Left ventricle myocardium superior (tissue), 1 donor: Measurements from ENCODE around the gene RTN4IP1. TPM values are rescaled to one million over a fixed set of nuclear protein-coding genes. Genes with fewer than 3 reads are reported as not detected.

Experiments
- ATAC-seq: fragments of 200-7000 bp; cut with Tn5 transposase; one replicate; pipeline ENCODE4 v1.9.1; 2020; ENCODE audit warnings: mild to moderate bottlenecking, moderate library complexity
- DNase-seq: peaks from one replicate; pipeline ENCODE4 v3.0.0-alpha.2; 2020
- intact Hi-C: fragments of 100-400 bp; cut with micrococcal nuclease; formaldehyde crosslinking; loops from one replicate; pipeline ENCODE4 v1.11.0; 2022
- long read RNA-seq: library from polyadenylated mRNA; unstranded; transcript quantifications from one replicate; pipeline ENCODE4 v2.0.0, GENCODE V29; 2021
- total RNA-seq: library from RNA; stranded (reverse); fragmentation: NEBNext Ultra II Directional; extraction: Animal tissue kit (Norgen Biotek cat#: 25700); gene quantifications from one replicate; pipeline ENCODE4 v1.2.1, GENCODE V29; 2021
- donor health status: DM: no; HTN: yes; CAD: no; lungs with severe emphysema.

The RTN4IP1 gene
- total RNA-seq = 19.2 TPM
- long read RNA-seq, transcript RTN4IP1-201 (9 exons, 1,682 nt) = major isoform, 25 of 28 reads
- long read RNA-seq, partial matches to known transcripts = 0 of 28 reads
- long read RNA-seq, other reads (novel, unspliced or antisense) = 3 of 28 reads

GRCh38 chr6:106629103-106629858 lies at the start of gene RTN4IP1, which contains the start of gene QRSL1:
RTN4IP1 (minus strand) TSS chr6:106629498; CDS start chr6:106629021, 477 bp downstream.
QRSL1 (plus strand) TSS chr6:106629578; CDS start chr6:106629682, 104 bp downstream.
- ATAC-seq = peak; percentile 100
- intact Hi-C loops = no loop called here
- DNase-seq = peak; percentile 85

DNA sequence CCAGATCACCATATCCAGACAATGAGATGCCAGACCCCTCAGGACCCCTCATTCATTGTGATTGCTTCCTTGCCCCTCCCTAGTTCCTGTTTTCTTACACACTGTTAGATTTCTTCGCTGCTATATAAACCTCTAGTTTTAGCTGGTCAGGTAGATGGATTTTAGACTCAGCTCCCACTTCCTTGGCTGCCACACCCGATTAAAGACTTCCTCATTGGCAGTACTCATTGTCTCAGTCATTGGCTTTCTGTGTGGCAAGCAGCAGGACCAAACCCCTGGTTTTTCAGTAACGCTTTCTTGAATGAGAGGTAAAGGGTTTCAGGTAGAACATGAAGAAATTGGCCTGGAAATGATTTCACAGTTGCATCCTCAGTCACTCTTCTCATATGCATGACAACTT lies 48.0 kb upstream of the RTN4IP1 start:
- no peak for ATAC-seq
- intact Hi-C loops = no loop called here
- no peak for DNase-seq

GRCh38 chr6:106674541-106675229 lies 45.4 kb upstream of the RTN4IP1 start:
- intact Hi-C loops = no loop called here
- ATAC-seq (no peak), DNase-seq (no peak)

GRCh38 chr6:106671651-106672050 lies 42.4 kb upstream of the RTN4IP1 start:
- no peak for DNase-seq
- intact Hi-C loops = no loop called here
- no peak for ATAC-seq

- ATAC-seq (no peak), DNase-seq (no peak)
- intact Hi-C loops = no loop called here
Measured at GRCh38 chr6:106670236-106670635, 40.9 kb upstream of the RTN4IP1 start.

- intact Hi-C loops = no loop called here
Measured at GRCh38 chr6:106667022-106667402, 37.7 kb upstream of the RTN4IP1 start.

DNA sequence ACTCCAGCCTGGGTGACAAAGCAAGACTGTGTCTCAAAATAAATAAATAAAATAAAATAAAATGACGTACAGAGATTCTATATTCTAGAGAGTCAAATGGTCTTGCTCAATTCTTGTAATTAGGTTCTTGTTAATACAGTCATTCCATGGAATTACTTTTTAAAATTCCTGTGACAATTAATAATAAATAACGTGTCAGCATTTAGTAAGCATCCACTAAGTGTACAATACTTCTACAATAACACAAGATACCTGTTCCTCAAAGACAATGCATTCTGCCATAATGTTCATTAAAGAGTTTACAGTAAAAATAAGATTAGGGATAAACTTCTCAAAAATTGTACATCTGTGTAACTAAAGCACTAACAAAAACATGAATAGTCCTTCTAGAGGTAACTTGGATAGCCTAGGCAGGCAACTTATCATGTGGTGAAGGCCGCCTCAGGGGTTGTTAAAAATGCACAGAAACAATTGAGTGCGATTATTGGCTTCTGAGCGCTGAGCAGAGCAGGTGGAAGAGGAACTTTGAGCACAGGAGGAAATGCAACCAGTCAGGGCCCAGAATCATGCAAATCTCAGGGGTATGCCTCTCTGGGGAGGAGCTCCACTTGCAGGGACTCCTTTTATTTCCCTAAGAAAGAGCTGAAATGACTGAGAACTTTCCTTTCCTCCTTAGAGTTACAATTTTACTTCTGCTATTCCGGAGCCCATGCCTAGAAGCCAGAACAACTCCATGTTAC lies 37.2 kb upstream of the RTN4IP1 start:
- intact Hi-C loops = no loop called here
- DNase-seq = no peak
- ATAC-seq = no peak

More at GRCh38 chr6:106667022-106667402, 37.7 kb upstream of the RTN4IP1 start:
- ATAC-seq (no peak), DNase-seq (no peak)

- DNase-seq (no peak), ATAC-seq (no peak)
- intact Hi-C loops = no loop called here
Measured at GRCh38 chr6:106662458-106662857, 33.2 kb upstream of the RTN4IP1 start.

GRCh38 chr6:106659859-106660258 lies 30.6 kb upstream of the RTN4IP1 start:
- no peak for DNase-seq
- ATAC-seq = no peak
- intact Hi-C loops = no loop called here

DNA sequence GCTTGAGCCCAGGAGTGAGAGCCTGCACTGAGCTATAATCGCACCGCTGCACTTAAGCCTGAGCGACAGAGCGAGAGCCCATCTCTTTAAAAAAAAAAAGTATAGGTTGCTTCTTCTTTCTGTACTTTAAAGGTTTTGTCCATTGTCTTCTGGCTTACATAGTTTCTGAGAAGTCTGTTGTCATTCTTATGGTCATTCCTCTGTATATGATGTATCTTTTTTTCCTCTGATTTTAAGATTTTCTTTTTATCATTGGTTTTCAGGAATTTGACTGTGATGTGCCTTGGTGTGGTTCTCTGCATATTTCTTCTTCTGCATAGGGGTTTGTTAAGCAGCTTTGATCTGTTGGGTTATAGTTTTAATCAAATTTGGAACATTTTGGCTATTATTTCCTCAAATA lies 29.2 kb upstream of the RTN4IP1 start:
- DNase-seq = no peak
- intact Hi-C loops = no loop called here

GRCh38 chr6:106648651-106649308 lies 19.5 kb upstream of the RTN4IP1 start:
- ATAC-seq = no peak
- DNase-seq = no peak
- intact Hi-C loops = no loop called here

More for the DNA sequence above, 29.2 kb upstream of the RTN4IP1 start:
- ATAC-seq = no peak

DNA sequence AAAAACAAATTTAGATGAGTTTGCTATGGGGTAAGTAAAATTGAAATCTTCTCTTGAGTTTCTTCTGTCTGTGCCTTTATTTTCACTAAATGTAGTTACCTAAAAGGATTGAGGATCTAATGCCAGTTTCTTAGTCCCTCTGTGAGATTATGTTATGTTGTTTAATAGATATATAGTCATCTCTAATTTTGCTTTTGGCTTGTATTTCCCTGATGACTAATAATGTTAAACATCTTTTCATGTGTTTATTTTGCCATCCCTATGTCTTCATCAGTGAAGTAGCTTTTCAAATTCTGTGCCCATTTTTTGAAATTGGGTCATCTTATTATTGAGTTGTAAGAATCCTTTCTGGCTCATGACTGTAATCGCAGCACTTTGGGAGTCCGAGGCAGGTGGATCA lies 13.8 kb upstream of the RTN4IP1 start:
- intact Hi-C loops = no loop called here
- no peak for ATAC-seq

GRCh38 chr6:106642476-106642875 lies 13.2 kb upstream of the RTN4IP1 start:
- ATAC-seq (no peak), DNase-seq (no peak)
- intact Hi-C loops = no loop called here

More for the DNA sequence above, 13.8 kb upstream of the RTN4IP1 start:
- DNase-seq = no peak

- no peak for DNase-seq
- intact Hi-C loops = no loop called here
- no peak for ATAC-seq
Measured at GRCh38 chr6:106639812-106640211, 10.5 kb upstream of the RTN4IP1 start.

- intact Hi-C loops = no loop called here
- ATAC-seq (no peak), DNase-seq (no peak)
Measured at GRCh38 chr6:106637717-106638341, 8.5 kb upstream of the RTN4IP1 start.

DNA sequence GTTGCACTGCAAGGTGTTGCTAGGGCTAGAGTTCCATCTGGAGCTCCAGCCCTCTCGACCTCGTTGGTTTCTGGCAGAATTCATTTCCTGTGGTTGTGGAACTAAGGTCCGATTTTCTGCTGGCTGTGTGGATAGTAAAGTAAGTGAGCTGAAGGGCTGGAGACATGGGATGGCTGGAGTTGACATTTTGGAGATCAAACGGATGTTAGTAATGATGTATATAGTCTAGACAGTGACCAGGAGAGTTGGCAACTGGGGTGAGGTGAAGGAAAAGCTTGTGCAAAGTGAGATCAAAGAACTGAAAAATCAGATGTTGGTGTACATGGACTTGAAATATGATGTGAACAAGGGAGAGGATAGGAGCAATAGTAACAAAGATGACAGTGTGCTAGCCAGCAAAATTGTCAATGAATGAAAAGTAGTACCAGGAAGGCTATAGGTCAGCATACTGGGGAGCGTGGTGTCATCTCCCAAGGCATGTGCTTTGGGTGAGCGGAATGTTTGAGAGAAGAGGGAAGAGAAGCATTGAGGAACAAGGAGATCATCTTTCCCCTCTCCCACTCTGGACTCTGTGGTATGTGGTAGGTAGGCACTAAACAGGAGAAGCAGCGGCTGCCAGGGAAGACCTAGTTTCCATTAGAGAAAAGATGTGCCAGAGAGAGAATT lies 7.9 kb upstream of the RTN4IP1 start:
- DNase-seq (no peak), ATAC-seq (peak; percentile 46)
- intact Hi-C loops = no loop called here

DNA sequence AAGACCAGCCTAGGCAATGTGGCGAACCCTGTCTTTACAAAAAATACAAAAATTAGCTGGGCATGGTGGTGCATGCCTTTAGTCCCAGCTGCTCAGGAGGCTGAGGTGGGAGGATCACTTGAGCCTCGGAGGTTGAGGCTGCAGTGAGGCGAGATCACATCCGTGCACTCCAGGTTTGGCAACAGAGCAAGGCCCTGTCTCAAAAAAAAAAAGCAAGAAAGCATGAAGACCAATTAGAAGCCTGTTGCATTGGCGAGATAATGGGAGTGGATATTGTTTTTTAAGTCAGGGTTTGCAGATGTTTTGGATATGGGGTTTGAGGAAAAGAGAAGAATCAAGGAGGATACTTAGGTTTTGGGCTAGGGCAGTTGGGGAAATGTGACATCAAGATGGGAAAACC lies 5.3 kb upstream of the RTN4IP1 start:
- DNase-seq = no peak
- intact Hi-C loops = no loop called here
- no peak for ATAC-seq

DNA sequence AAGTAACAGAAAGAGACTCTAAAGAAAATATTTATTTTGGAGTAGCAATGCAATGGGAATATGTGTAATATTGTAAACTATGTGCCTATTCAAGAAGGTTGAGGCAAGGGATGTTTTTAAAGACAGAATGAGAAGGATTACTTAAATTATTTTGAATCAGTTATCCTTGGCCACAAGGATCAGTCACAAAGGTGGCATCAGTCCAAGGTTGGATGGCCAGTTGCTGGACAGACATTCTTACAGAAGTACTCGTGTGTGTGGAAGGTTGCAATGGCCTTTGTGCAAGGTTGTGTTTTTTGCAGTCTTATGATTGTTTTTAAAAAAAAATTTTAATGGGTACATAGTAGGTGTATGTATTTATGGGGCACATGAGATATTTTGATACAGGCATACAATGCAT lies 2.0 kb upstream of the RTN4IP1 start:
- DNase-seq = no peak
- intact Hi-C loops = no loop called here
- ATAC-seq = no peak
